HL-60 (cell line): Measurements from ENCODE around the gene OR52M1.

ENCODE experiments used
- DNase-seq, 2 experiments: peaks; one replicate each; pipeline ENCODE4 v3.0.0-alpha.2; 2010 to 2020; ENCODE audit warnings: low read depth in 1 of 2, low spot score in 1 of 2
- H3K27ac ChIP-seq: fragments of 250-450 bp; sonication (Bioruptor Pico); replicated peaks from 2 replicates; pipeline ENCODE4 v1.5.1; 2020; ENCODE audit warnings: mild to moderate bottlenecking, moderate library complexity
- H3K27me3 ChIP-seq: fragments of 250-450 bp; sonication (Bioruptor Pico); 2 replicates; pipeline ENCODE4 v1.5.1; 2021; ENCODE audit warnings: mild to moderate bottlenecking, moderate library complexity; ENCODE audit not compliant: insufficient read depth, poor library complexity, severe bottlenecking
- H3K4me3 ChIP-seq: replicated peaks from 2 replicates; pipeline ENCODE4 v1.5.1; 2011; ENCODE audit warnings: mild to moderate bottlenecking, control low read depth, low read length; ENCODE audit not compliant: insufficient read depth
- CTCF ChIP-seq: IDR thresholded peaks from one replicate; pipeline ENCODE4 v1.5.1; 2011; ENCODE audit warnings: low read length, control low read depth, inconsistent platforms; ENCODE audit not compliant: insufficient read depth
- GABPA ChIP-seq: IDR thresholded peaks from 2 replicates; pipeline ENCODE4 v1.6.1; 2012; ENCODE audit warnings: low read depth
- POLR2AphosphoS5 ChIP-seq: IDR thresholded peaks from 2 replicates; pipeline ENCODE4 v1.6.1; 2012; ENCODE audit warnings: low read depth
- SPI1 ChIP-seq: IDR thresholded peaks from 2 replicates; pipeline ENCODE4 v1.6.1; 2012; ENCODE audit warnings: low read depth, mild to moderate bottlenecking, borderline replicate concordance
- TF ChIP-seq, protein P1 (sequence below): IDR thresholded peaks from 2 replicates; pipeline ENCODE4 v1.6.1; 2012; ENCODE audit warnings: low read depth; ENCODE audit not compliant: insufficient replicate concordance

The OR52M1 gene

GRCh38 chr11:4541071-4541470 lies 3.9 kb upstream of the OR52M1 start:
- Histone ChIP-seq H3K27me3 (no peaks in the 10 kb centered on the region), H3K4me3 (no peak overlapping the region), H3K27ac (no peak overlapping the region)
- no peak for DNase-seq
- no peak for TF ChIP-seq CTCF
- TF ChIP-seq GABPA, result no peak
- no peak for TF ChIP-seq POLR2AphosphoS5
- TF ChIP-seq, protein P1, sequence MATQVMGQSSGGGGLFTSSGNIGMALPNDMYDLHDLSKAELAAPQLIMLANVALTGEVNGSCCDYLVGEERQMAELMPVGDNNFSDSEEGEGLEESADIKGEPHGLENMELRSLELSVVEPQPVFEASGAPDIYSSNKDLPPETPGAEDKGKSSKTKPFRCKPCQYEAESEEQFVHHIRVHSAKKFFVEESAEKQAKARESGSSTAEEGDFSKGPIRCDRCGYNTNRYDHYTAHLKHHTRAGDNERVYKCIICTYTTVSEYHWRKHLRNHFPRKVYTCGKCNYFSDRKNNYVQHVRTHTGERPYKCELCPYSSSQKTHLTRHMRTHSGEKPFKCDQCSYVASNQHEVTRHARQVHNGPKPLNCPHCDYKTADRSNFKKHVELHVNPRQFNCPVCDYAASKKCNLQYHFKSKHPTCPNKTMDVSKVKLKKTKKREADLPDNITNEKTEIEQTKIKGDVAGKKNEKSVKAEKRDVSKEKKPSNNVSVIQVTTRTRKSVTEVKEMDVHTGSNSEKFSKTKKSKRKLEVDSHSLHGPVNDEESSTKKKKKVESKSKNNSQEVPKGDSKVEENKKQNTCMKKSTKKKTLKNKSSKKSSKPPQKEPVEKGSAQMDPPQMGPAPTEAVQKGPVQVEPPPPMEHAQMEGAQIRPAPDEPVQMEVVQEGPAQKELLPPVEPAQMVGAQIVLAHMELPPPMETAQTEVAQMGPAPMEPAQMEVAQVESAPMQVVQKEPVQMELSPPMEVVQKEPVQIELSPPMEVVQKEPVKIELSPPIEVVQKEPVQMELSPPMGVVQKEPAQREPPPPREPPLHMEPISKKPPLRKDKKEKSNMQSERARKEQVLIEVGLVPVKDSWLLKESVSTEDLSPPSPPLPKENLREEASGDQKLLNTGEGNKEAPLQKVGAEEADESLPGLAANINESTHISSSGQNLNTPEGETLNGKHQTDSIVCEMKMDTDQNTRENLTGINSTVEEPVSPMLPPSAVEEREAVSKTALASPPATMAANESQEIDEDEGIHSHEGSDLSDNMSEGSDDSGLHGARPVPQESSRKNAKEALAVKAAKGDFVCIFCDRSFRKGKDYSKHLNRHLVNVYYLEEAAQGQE, result no peak
- TF ChIP-seq SPI1, result no peak

DNA sequence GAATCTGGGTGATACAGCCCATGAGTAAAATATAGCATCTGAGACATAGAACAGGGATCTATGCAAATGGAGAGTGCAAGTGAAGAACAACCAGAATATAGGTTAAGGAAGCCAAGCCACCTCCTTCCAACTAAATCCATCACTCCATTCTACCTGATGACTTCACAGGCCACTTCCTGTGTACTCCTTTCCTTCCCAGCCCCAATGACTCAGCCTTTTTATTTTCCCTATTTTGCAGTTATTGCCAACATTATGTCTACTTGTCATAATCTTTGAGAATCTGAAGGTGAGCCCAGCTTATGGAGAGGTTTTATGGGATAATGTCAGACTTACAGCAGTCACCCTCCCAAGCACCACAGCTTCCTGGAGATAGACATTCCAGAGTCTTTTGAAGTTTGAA lies 1.4 kb upstream of the OR52M1 start:
- DNase-seq, result no peak
- Histone ChIP-seq H3K27me3 (peaks cover 4% of the 10 kb centered on the region), H3K27ac (no peak overlapping the region), H3K4me3 (no peak overlapping the region)
- TF ChIP-seq POLR2AphosphoS5 (no peak), CTCF (no peak), SPI1 (no peak), GABPA (no peak)
- TF ChIP-seq, protein P1, result no peak

DNA sequence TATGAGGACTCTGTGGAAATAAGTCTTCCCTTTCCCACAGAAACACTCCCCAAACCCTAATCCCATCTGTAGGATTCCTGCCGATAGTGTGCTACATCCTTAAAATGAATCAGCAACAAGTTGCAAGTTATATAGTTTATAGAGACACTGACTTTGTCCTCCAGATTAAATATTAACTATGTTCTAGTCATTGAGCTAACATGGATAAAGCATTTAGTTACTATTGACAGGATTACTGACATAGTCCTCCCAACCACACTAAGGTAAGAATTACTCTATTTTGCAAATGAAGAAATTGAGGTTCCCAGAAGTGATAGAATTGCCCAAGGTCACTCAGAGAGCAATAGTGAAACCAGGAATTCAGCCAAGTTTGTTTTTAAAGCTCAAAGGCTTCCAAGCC lies 1.9 kb downstream of the OR52M1 start:
- Histone ChIP-seq H3K4me3 (no peak overlapping the region), H3K27me3 (peaks cover 4% of the 10 kb centered on the region), H3K27ac (no peak overlapping the region)
- DNase-seq, result no peak
- TF ChIP-seq CTCF (no peak), GABPA (no peak), POLR2AphosphoS5 (no peak), SPI1 (no peak)
- TF ChIP-seq, protein P1, result no peak
